Activated T-helper 9 cell treated with anti-CD3 and anti-CD28 coated beads, Interleukin-2, amount 50 U/mL, for 16 hours (primary cell): Measurements from ENCODE around the gene IGFBPL1.
"Not testable (repeated sequence)": the region's sequence is repeated elsewhere in the genome, so short reads cannot be mapped to it uniquely, and the experiment has no call there.

Experiments used
- DNase-seq: peaks from one replicate; pipeline ENCODE4 v3.0.0-alpha.2; 2020; ENCODE audit warnings: low read depth

IGFBPL1 gene

GRCh38 chr9:38423973-38424843, at the start of gene IGFBPL1:
IGFBPL1 (minus strand) TSS chr9:38424454; CDS start chr9:38424424, 30 bp downstream.
- DNase-seq: no peak

- DNase-seq: not testable (repeated sequence)
Measured at GRCh38 chr9:38472583-38473249, 48.5 kb upstream of the IGFBPL1 start.

- DNase-seq: no peak
Measured at GRCh38 chr9:38467404-38467803, 43.1 kb upstream of the IGFBPL1 start.

GRCh38 chr9:38453835-38454234, 29.6 kb upstream of the IGFBPL1 start:
- DNase-seq: no peak

- no peak for DNase-seq
Measured at GRCh38 chr9:38451162-38451561, 26.9 kb upstream of the IGFBPL1 start.

- DNase-seq: no peak
Measured at GRCh38 chr9:38447703-38448102, 23.4 kb upstream of the IGFBPL1 start.

- DNase-seq: no peak
Measured at GRCh38 chr9:38445154-38446043, 21.1 kb upstream of the IGFBPL1 start.

- DNase-seq: no peak
Measured at GRCh38 chr9:38443597-38443996, 19.3 kb upstream of the IGFBPL1 start.

GRCh38 chr9:38443181-38443580, 18.9 kb upstream of the IGFBPL1 start:
- DNase-seq: no peak

- no peak for DNase-seq
Measured at GRCh38 chr9:38442473-38443096, 18.3 kb upstream of the IGFBPL1 start.

- DNase-seq: no peak
Measured at GRCh38 chr9:38441347-38442085, 17.3 kb upstream of the IGFBPL1 start.

GRCh38 chr9:38440516-38440915, 16.3 kb upstream of the IGFBPL1 start:
- DNase-seq: no peak

GRCh38 chr9:38439916-38440301, 15.7 kb upstream of the IGFBPL1 start:
- DNase-seq: no peak

GRCh38 chr9:38439291-38439915, 15.1 kb upstream of the IGFBPL1 start:
- DNase-seq: no peak

- DNase-seq: no peak
Measured at GRCh38 chr9:38437193-38437823, 13.1 kb upstream of the IGFBPL1 start.

- DNase-seq: no peak
Measured at GRCh38 chr9:38436708-38437107, 12.5 kb upstream of the IGFBPL1 start.

- DNase-seq: no peak
Measured at GRCh38 chr9:38435521-38435920, 11.3 kb upstream of the IGFBPL1 start.

- DNase-seq: no peak
Measured at GRCh38 chr9:38434853-38435252, 10.6 kb upstream of the IGFBPL1 start.

GRCh38 chr9:38434365-38434764, 10.1 kb upstream of the IGFBPL1 start:
- no peak for DNase-seq

- no peak for DNase-seq
Measured at GRCh38 chr9:38432922-38433510, 8.8 kb upstream of the IGFBPL1 start.
